Activated T-cell treated with anti-CD3 and anti-CD28 coated beads, Interleukin-2, amount 50 U/mL, for 1 hour (primary cell): Measurements from ENCODE around the gene RIMKLB.
"Not testable (repeated sequence)": the region's sequence is repeated elsewhere in the genome, so short reads cannot be mapped to it uniquely, and the experiment has no call there.

Experiments
- DNase-seq: peaks from one replicate; pipeline ENCODE4 v3.0.0-alpha.2; 2020

RIMKLB gene

DNA sequence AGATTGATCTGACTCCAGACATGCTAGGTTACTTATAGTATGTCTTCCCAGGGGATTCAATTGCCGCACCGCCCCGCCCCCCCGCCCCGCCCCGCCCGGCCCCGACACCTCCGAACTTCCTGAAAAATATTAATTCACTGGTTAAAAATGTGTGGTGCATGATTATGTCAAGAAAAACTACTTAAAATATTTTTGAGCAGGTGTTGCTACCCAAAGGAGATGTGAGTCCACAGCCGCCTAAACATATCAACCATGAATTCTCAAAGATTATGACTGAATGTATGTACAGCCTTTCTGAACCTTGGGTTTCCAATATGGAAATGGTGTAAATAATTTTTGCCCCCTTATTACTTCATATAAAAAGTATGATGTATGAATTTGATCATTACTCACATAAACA is 2.7 kb upstream of the RIMKLB start:
- no peak for DNase-seq

DNA sequence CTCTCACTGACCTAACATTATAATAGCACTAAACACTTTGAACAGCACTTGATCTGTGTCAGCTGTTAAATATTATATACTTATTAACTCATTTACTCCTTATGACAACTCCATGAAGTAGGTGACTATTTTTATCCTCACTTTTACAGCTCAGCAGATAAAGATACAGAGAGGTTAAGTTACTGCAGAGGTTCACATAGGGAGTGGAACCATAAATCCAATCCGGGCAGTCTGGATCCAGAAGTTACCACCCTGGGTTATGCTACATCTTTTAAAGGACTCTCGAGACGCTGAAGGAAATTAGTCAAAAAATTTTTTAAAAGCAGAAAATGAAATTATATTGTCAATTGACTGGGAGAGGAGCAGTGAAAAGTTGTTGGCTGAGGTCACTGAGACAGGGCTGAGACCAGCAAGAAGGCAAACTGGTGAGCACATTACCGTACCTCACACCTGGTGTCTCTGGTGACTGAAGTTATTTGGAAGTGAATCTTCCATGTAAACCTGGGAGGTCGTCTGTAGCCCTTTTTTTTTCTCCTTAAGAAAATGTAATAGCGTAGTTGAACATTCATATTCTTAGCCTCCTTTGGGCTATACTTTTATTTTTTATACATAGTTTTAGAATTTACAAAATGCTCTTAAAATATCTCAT is 1.2 kb upstream of the RIMKLB start:
- DNase-seq = no peak

DNA sequence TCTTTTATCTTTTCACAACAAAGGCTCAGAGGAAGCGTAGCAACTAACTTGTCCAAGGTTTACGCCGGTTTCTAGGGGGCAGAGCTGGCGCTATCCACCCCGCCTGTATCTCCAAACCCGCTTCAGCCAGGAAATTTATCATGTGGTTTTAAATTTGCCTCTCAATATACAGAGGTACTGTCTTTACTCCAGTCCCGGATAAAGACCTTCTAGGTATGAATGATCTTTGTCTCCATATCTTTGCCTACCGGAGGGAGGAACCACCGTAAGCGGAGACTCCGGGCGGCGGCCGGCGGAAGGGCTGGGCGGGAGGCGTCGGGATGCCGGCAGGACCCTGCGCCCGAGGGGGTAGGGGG is 693 bp upstream of the RIMKLB start:
- DNase-seq = no peak

DNA sequence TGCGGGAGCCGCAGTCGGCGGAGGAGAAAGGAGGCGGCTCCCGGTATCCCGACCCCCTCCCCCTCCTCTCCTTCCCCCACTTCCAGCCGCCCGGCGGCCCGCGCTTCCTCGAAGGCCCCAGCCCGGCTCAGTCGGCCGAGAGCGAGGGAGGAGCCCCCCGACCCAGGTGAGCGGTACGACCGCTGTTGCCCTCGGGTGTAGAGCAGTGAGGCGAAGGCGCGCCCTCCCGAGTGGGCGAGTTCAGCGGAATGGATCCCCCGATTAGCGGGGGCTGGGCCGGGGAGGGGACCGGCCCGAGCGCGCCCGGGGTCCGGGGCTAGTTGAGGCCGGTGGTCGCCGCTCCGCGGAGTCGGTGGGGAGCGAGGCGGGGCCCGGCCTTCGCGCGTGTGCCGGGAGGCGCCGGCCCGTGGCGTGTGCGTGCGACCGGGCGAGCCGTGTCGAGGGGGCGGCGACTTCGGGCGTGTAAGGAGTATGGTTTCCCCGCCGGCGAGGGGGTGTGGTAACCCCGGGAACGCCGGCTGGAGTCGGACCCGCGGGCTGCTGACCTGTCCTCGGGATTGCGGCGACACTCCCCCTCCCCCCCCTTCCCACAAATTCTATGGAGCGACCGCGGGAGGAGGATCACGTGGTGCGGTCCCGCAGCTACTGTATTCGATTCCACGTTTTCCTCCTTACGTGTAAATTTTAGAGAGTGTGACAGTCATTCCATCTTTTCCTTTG is 501 bp downstream of the RIMKLB start:
- DNase-seq = peak; percentile 62

DNA sequence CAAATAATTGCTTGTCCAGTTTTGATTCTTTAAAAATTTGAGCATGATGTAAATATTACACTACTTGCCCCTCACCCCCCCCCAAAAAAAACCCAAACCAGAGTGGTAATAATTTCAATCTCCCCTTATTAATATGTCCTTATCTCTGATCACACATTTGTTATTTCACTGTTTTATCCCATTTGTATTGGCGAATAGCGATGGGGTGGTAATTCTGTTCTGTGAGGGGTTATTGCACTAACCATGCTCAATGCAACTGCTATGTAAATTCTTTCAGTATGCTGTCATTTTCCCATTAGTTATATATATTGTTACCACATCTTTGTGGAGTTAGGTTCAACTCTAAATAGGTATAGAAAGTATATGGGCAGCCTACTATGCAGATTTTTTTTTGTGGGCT is 1.1 kb downstream of the RIMKLB start:
- no peak for DNase-seq

DNA sequence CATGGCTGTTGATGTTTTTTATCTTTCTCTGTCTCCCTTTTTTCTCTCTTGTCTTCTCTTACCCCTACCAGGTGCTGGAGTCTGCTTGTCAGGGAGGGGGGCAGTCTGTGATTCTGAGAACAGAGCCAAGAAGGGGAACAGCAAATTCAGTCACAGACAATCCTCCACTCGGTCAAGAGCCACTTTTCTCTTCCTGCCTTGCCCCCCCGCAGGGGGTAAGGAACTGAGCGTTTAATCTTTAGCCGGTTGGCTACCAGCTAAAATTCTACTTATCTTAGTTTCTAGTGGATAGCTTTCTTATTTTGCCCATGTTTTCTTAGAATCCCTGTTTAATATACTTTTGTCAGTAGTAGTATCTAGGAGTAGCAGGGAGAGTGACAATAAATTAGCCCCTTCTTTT is 1.9 kb downstream of the RIMKLB start:
- DNase-seq = no peak

DNA sequence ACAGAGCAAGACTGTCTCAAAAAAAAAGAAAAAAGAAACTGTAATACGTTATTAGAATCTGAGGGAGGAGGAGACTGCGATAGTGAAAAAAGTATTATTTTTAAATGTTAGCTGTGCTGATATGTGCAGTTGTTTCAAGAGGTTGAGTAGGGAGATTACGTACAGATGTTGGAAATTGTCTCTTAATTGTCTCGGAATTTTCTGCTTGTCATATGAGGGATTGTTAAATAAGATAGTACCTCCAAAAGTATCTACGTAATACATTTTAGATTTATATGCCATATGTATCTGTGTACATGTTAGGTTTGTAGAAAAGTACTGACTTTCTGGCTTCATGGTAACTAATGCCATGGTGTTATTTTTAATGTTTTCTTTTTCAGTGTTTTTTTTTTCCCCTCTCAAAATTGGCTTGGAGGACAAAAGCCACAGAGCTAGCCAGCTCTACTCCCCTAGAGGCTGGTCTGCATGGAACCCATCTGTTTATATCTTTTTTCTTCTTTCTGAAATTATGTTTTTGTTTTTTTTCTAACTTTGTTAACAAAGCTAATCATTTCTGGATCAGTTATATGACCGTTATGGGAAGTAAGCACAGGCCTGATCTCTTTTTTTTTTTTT is 3.4 kb downstream of the RIMKLB start:
- DNase-seq = no peak

DNA sequence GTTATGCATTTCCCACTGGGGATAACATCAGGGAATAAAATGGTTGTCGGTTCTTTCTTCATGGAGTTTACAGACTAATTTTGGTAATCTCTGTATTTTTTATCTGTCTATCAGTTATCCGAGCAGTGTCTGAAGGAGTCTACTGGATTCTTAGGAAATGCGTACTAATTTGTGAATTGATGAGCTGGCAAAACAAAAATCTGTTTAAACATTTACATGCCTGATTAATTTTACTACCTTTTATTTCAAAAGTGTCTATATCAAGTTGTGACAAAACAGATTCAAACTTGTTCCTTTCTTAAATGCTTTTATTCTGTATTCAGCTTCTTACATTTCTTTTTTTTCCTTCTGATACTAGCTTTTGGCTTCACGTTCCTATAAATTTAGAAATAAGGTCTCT is 4.4 kb downstream of the RIMKLB start:
- no peak for DNase-seq

DNA sequence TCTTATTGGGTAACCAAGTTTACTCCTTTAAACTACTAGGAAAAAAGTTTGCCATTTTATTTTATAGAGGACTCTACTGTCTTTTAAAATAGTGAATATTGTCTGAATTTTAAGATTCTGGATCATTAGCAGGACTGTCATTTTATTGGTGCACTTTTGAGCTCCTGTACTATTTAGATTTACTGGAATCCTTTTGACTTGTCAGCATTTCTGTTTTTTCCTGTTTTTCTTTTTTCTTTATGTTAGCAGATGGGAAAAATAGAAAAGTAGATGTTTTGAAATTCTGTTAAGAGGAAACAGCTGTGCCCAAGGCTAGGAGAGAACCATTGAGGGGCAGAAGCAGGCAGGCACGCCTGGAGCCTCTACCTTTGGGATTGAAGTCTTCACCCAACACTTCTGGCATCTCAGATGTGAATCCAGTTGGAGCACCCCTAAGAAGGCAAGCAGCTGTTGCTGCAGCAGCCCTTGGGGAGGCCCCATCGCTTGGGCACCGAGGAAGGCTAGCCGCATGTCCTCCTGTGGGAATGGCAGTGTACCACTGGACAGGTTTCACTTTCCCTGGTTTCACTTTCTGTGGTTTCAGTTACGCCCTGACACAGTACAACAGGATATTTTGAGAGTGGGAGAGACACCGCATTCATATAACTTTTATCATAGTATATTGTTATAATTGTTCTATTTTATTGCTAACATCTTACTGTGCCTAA is 11.5 kb downstream of the RIMKLB start:
- no peak for DNase-seq

DNA sequence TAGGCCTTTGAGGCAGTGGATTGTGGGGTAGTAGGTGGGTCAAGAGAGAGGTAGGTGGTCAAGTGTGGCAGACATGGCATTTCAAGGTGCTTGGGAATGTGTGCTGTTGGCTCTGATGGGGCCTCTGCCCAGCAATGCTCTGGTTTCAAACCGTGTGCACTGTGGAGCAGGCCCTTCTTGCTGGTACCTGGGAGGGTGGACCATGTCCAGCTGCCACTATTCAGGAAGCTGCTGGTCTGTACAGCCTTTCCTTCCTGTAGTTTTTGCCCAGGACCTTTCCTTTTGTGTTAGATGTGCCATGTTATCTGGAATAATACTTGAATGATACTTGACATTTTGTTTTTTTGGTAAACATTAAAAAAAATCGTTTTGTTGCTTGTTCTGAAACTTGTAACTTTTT is 14.8 kb downstream of the RIMKLB start:
- no peak for DNase-seq

DNA sequence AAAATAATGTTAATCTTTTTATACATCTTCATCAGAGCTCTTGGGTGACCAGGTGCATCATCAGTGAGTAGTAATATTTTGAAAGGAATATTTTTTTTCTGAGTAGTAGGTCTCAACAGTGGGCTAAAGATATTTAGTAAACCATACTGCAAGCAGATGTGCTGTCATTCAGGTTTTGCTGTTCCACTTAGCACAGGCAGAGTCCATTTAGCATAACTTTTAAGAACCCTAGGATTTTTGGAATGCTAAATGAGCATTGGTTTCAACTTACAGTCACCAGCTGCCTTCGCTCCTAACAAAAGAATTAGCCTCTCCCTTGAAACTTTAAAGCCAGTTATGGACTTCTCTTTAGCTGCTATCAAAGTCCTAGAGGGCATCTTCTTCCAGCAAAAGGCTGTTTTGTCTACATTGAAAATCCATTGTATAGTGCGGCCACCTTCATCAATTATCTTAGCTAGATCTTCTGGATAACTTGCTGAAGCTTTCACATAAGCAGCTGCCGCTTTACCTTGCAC is 24.6 kb downstream of the RIMKLB start:
- no peak for DNase-seq

DNA sequence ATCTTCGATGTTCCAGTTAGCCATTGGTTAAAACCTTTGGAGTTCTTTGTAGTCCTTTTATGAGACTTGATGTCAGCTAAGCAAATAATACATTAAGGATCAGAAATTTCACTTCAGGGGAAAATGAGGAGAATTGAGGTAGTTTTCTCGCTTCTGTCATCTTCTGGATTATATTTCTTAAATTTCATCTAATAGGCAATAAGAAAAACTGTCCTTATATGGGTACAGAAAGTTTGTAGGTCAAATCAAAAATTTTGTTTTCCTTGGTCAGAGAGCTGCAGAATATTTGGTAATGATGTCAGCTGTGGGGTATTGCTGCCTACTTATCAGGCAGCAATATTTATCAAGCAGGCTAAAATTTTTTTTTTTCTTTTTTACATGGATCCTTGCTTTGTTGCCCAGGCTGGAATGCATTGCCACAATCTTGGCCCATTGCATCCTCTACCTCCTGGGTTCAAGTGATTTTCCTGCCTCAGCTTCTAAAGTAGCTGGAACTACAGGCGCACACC is 37.1 kb downstream of the RIMKLB start:
- no peak for DNase-seq

DNA sequence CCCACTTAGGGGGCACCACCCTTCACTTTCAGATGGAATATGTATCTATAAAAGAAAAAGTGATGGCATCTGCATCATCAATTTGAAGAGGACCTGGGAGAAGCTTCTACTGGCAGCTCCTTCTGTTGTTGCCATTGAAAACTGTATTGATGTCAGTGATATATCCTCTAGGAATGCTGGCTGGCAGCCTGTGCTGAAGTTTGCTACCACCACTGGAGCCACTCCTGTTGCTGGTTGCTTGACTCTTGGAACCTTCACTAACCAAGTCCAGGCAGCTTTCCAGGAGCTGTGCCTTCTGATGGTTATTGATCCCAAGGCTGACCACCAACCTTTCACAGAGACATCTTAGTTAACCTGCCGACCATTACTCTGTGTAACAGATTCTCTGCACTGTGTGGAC is 44.7 kb downstream of the RIMKLB start:
- DNase-seq = no peak

DNA sequence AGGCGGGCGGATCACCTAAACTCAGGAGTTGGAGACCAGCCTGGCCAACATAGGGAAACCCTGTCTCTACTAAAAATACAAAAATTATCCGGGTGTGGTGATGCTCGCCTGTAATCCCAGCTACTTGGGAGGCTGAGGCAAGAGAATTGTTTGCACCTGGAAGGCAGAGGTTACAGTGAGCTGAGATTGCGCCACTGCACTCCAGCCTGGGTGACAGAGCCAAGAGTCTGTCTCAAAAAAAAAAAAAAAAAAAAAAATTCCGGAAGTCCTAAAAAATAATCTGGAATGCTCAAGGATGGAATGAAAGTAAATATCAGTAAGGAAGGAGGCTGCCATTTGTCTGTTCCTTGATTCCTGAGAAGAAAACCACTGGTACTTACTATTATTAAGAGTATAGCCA is 45.3 kb downstream of the RIMKLB start:
- not testable (repeated sequence) for DNase-seq

DNA sequence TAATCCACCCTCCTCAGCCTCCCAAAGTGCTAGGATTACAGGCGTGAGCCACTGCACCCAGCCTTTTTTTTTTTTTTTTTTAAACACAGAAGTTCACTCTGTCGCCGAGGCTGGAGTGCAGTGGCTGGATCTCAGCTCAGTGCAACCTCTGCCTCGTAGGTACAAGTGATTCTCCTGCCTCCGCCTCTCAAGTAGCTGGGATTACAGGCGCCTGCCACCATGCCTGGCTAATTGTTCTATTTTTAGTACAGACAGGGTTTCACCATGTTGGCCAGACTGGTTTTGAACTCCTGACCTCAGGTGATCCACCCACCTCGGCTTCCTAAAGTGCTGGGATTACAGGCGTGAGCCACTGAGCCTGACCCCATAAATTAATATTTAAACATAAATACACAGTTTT is 47.8 kb downstream of the RIMKLB start:
- DNase-seq = not testable (repeated sequence)

DNA sequence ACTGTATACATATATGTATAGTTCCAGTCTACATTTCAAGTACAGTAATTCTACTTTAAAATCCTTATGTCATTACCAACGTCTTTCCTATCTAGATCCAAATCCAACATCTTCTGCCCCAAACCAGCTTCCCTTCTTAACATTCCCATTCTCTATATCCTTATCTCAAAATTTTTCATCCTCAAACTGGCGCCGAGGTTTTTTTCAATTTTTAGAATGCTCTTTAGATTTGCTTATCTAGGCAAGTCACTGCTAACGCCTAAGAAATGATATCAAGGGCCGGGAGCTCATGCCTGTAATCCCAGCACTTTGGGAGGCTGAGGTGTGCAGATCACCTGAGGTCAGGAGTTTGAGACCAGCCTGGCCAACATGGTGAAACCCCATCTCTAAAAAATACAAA is 48.3 kb downstream of the RIMKLB start:
- DNase-seq = no peak

DNA sequence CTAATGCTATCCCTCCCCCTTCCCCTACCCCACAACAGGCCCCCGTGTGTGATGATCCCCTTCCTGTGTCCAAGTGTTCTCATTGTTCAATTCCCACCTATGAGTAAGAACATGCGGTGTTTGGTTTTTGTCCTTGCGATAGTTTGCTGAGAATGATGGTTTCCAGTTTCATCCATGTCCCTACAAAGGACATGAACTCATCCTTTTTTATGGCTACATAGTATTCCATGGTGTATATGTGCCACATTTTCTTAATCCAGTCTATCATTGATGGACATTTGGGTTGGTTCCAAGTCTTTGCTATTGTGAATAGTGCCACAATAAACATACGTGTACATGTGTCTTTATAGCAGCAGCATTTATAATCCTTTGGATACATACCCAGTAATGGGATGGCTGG is 62.3 kb downstream of the RIMKLB start:
- DNase-seq = not testable (repeated sequence)

DNA sequence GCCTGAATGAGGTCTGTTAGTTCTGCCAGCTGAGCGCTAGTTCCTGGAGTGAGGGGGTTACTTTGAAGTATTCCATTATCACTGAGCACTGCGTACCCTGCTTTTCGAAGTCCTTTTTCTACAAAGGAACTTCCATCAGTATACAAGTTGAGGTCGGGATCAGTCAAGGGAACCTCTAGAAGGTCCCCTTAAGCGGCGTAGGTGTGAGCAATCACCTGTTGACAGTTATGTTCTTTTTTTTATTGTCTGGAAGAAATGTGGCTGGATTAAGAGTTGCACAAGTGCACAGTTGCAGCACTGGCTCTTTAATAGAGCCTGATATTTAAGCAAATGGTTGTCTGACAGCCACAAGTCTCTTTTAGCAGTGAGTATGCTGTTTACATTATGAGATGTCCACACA is 64.9 kb downstream of the RIMKLB start:
- not testable (repeated sequence) for DNase-seq

DNA sequence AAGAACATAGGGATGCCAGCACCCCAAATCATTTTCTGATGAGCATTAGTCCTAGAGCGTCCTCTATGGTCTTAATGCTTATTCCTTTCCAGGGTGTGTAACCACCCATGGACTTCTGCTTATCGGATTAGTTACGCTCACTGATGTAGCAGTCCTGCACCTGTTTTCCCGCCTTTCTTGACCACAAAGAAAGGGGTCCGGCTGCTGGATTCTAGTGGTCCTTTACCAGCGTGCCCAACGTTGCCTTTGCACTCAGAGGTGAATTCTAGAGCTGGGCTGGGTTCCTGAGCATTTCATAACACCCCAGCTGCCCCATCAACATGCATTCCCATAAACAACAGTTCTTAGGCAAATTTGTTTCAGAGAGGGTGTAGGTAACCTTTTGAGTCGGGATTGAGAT is 68.3 kb downstream of the RIMKLB start:
- DNase-seq = not testable (repeated sequence)

DNA sequence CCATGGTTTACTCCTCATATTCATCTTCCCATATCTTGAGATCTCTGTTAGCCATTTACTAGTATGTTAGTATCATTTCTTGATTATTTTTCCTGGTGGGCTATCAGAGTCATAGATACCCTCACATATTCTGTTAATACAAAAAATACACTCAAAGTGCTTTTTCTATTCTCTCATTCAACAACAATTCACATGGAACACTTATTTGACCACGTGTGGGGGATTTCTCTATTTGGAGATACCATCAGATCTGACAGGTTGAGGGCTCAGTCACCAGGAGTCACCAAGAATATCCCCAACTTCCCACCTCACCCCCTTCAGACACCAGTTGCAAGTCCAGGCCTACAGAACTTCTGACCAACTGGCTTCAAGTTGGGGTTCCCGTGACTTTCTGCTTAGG is 72.7 kb downstream of the RIMKLB start:
- DNase-seq = no peak

DNA sequence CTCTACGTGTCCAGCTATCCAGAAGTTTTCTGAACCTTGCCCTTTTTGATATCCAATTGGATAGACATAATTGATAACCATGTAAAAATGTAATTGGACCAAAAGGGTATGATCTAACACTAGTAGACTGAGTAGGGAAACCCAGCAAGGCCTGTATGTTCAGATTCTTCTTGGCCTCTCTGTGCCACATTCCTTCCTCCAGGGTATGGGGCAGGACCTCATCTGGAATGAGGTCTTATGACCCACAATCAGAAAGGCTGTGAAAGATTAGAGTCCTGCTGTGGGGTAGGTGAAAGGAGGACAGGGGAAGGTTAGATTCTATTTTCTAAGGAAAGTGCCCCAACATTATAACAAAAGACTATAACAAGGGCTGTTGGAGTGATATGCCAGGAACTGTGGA is 73.3 kb downstream of the RIMKLB start:
- no peak for DNase-seq

DNA sequence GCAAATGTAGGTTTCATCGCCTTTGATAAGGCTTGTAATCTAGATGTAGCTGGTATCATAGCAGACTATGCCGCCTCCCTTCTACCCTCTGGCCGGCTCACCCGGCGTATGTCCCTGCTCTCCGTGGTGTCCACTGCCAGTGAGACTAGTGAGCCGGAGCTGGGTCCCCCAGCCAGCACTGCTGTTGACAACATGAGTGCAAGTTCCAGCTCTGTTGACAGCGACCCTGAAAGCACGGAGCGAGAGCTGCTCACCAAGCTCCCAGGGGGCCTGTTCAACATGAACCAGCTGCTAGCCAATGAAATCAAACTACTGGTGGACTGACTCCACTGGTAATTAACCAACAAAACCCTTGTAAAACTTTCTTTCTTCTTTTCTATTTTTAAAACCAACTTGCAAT is 75.7 kb downstream of the RIMKLB start:
- DNase-seq = no peak

DNA sequence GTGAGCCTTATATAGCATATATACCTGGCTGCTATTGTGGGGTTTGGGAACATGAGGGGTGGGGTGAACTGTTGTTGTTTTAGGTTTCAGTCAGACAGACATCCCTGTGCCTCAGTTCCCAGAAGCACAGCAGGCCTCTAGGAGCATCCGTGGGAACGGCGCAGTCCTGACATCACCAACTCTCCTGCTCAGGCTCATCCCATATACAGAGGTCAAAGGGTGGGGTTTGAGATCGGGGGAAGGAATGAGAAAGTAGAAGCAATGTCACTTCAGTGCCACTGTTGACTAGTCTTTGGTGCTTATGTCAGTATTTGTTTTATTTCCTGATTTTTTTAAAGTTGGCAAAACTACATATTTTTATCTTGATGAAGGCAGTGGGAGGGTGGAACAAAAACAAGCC is 81.5 kb downstream of the RIMKLB start:
- no peak for DNase-seq

DNA sequence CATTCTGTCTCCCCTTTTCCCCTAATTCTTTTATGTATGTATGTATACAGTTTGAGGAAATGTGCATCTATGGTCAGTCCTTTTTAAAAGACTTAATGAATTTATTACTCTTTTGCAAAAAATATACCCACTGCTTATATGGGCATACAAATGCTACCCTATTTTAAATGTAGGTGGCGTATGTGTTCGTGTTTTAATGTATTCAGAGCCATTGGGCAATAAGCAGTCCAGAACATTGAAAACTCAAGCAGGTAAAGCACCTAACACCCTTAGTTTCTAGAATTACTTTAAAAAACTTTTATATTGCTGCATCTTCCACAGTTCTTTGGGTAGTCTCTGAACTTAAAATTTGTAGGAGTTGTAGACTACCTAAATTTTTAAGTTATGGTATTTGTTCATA is 82.1 kb downstream of the RIMKLB start:
- no peak for DNase-seq
